NK-92 (cell line): ENCODE data around the gene PGLYRP2.

Experiments used
- DNase-seq: peaks from one replicate; lab custom pipeline; 2025; ENCODE audit not compliant: unreplicated experiment; lab: John Stamatoyannopoulos, UW

PGLYRP2 gene

DNA sequence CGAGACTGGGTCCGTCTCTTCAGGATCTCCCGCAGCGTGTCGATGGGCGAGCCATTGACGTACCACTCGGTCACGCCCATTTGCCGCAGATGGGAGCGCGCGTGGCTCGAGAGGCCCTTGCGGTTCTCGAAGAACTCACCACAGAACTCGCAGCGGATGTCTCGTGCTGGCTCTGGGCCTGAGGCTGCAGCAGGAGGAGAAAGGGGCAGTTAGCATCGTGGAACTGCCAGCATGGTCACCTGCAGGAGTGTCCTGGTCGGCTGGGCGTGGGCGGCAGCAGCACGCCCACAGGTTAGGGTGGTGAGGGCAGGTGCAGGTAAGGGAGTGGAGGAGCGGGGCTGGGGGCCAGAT, 52.0 kb downstream of the PGLYRP2 start:
- no peak for DNase-seq

DNA sequence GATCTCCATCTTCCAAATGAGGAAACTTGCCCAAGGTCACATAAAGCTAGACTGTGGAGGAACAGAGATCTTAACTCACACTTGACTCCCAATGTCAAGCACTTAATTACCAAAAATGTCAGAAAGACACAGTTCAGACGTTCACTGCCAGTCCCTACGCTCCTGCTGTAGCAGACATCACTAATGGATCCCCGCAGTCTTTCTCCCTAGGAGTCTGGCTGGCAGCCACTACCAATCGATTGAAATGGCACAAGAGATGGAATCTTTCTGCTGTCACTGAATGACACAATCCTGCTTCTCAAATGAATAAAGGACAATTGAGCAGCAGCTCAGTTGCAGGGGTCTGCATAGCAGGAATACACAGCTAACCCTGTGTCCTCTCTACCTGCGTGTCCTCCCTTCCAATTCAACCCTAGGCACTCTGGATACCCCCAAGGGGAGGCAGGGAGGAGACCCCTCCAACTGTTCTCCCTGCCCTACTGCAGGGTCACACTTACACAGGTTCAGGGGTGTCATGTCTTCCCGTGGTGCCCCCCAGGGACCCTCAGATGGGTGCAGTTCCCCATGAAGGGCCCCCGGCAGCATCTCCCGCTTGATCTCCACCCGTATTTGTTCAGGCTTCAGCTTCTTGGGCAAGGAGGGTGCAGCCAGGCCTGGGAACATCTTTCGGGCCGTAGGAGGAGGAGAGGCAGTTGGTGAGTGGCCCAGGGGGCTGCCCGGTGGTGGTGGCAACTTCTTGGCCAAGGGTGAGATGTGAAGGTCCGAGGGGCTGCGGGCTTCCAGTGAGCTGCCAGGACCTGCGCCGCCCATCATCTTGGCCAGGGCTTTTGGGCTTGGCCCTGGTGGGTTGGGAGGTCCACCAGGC, 52.6 kb downstream of the PGLYRP2 start:
- no peak for DNase-seq

DNA sequence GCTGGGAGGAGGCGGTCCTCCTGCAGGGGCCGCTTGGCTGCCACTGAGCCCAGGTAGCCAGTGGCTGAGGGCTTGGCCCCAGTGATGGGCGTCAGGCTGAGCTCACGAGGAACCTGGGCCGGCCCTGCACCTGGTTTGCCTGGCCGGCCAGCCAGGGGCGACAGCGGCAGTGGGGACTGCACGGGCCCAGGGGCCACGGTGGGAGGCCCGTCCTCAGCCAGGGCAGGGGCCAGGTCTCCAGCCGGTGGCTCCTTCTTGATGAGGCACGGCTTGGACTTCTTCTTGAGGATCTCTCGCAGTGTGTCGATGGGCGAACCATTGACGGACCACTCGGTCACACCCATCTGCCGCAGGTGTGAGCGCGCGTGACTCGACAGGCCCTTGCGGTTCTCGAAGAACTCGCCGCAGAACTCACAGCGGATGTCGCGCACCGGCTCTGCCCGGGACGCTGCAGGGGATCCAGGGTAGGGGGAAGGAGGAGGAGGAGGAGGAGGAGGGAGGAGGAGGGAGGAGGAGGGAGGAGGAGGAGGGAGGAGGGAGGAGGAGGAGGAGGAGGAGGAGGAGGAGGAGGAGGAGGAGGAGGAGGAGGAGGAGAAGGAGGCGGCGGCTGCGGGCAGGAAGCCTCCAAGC, 53.9 kb downstream of the PGLYRP2 start:
- no peak for DNase-seq

DNA sequence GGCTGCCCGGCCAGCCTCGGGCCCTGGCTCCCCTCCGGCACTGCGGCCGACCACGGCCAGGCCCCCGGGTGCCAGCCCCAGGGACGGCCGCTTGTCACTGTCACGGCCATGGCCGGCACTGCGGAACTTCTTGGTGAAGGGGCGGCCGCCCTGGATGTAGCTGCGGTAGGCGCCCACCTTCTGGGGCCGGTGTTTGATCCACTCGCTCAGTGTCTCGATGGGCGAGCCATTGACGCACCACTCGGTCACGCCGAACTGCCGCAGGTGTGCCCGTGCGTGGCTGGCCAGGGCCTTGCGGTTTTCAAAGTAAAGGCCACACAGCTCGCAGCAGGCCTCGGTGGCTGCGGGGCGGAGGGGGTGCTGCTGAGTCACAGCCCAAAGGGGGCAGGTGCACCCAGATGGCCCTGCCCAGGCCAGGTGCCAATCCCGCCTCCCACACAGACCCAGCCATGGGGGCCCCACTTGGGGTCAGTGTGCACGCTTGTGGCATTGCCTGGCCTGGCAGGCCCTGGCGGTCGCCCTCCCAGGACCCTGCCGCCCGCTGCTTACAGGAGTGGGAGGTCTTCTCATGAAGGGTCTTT, 54.5 kb downstream of the PGLYRP2 start:
- no peak for DNase-seq

DNA sequence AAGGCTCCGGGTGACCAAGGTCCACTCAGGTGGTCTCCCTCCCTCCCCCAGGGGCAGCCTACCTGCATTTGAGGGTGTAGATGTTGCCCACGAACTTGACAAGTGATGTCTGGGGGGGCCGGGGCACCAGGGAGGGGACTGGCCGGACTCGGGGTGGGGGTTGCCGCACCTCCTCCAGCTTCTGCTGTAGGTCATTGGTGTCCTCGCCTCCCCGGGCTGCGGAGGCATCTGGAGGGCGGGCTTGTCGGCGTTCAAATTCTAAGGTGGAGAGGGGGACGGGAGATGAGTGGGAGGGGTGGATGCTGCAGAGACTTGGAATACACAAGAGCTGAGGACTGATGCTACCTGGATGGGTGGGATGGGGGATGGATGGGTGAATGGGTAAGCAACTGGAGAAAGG, 55.2 kb downstream of the PGLYRP2 start:
- no peak for DNase-seq

DNA sequence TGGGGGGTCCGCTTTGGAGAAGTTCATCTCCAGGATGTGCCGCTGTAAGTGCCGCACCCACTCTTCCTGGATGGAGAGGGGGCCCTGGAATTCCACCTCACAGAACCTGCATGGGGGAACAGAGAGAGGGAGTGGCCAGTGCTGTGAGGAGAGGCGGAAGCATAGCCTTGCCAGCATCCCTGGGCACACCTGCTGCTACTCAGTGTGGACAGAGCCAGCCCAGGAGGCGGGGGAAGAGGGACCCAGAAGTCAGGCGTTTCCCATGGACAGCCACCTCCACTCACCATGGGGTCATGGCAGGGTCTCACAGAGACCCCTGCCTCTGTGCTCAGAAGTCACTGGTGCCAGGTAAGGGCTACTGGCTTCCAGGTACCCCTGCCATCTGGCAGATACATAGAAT, 56.2 kb downstream of the PGLYRP2 start:
- DNase-seq: no peak

DNA sequence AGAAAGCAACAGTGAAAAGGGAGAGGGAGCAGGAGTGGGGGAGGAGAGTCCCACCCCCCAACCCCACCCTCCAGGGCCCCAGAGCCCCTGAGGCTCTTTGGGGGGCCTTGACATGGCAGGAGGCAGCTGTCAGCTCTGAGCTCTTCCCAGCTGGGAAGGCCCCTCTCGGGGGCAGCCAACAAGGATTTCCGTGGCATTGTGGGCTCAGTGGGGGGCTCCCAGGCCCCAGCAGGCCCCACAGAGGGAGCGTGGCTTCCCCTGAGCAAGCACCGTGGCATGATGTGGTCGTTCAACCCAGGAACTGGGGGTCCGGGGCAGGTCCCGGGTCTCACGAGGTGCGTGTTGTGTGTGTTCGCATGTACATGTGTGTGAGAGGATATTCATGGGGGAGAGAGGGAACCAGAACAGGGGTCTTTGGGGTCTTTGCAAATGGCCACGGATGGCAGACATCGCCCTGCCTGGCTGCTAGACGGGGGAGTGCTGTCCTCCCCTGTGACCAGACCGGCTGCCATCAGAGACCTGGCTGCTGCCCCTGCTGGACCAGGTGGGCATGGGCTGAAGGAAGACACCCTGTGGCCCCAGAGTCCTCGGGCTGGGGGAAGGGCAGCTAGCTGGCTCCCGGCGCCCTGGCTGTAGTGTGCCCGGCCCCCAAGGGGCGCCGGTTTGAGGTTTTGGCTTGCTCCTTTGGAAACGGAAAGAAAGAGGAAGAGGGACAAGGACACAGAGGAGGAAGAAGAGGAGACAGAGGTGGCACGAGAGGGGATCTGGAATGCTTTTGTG, 56.8 kb downstream of the PGLYRP2 start:
- DNase-seq: no peak

DNA sequence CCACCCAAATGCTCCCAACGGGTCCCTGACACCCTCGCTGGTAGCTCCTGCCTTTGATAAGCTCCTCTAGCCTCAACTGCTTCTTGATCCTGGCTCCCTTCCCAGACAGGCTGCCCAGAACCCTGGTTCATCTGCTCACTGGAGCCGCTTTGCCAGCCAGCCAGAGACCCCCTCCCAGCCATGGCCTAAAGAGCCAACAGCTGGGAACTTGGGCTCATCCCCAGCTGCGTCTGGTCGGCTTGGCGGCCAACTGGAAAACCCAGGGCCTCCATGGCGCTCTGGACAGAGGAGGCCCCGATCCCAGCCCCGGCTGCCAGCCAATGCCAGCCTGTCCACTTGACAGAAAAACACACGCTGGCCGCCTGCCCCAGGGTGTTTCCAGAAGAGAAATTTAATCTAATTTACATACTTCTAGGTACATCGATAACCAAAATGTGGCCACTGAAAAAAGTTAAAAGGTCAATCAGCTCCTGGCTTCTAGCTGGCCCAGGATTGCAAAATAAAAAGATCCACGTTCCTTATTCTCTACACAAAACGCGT, 57.5 kb downstream of the PGLYRP2 start:
- DNase-seq: no peak

DNA sequence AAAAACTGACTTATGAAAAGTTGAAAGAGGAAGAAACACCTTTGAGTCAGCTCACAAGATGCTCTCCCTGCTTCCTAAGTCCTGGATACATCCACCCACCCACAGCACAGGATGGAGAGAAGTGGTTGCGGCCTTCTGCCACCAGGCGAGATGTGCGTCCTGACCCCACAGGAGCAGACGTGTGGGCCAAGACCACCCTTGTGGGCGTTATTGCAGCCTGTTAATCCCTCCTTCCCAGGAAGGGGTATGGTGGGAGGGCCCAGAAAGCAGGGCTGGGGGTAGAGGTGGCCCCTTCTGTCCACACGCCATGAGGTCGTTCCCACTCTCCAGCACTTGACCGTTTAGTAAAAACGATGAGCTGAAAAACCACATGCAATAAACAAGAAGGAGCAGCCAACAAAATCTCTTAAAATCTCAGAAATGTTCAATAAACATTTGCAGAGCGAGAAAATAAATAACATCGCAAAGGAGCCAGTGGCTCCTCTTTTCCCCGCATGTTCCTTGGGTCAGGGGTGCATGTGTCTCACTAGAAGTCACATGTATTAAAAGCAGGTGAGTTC, 58.1 kb downstream of the PGLYRP2 start:
- no peak for DNase-seq

DNA sequence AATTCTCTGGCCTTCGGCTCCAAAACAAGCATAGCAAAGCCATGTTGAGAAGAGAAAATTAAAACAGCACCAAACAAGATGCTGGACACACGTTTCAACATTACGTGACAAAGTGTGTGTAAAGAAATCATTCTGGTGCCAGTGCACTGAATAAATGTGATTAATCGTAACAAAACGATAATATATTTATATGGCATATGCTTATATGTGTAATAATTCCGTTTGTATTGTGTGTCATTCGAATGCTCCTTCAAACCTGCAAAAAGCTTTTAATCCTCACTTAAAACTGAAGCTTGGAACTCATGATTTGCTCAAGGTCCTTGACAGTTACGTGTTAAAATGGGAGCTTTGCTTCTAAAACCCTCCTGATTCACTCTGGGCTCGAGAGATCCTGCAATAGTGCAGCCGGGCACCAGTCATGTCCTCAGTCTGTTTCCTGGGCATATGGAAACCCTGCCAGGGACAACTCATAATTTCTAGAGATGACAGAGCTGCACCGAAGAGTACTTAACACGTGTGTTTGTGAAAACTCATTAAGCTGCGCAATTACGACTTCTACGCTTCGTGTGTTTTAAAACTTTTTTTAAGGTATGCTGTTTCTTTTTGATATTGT, 59.8 kb downstream of the PGLYRP2 start:
- DNase-seq: no peak
